Activated CD4-positive, alpha-beta T cell treated with anti-CD3 and anti-CD28 coated beads for 24 hours (primary cell): ENCODE results near the gene ECM2.

Experiments used
- DNase-seq, 2 donors: peaks; one replicate each; pipeline ENCODE4 v3.0.0-alpha.2; 2020; ENCODE audit warnings: low read depth in 2 of 2

ECM2 gene

GRCh38 chr9:92527832-92528521 lies 7.8 kb downstream of the ECM2 start:
- DNase-seq = no peak

GRCh38 chr9:92527291-92527828 lies 8.4 kb downstream of the ECM2 start:
- no peak for DNase-seq

DNA sequence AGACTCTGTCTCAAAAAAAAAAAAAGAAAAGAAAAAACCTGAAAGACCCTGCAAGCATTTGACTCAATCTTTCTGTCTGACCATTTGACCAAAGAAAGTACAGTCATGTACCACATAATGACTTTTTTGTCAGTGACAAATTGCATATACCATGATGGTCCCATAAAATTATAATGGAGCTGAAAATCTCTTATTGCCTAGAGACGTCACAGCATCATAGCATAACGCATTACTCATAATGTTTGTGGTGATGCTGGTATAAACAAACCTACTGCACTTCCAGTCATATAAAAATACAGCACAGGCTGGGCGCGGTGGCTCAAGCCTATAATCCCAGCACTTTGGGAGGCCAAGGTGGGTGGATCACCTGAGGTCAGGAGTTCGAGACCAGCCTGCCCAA lies 10.5 kb downstream of the ECM2 start:
- no peak for DNase-seq

DNA sequence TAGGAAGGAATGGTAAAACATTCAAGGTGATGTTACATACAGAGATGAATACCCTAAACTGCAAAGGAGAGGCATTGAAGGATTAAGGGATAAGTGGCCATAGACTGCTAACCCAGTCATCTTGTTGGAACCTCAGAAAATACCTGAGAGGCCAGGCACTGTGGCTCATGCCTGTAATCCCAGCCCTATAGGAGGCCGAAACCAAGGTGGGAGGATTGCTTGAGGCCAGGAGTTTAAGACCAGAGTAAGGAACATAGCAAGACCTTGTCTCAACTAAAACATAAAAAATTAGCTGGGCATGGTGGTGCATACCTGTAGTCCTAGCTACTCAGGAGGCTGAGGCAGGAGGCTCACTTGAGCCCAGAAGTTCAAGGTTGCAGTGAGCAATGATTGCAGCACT lies 10.9 kb downstream of the ECM2 start:
- no peak for DNase-seq

GRCh38 chr9:92522983-92523970 lies 12.5 kb downstream of the ECM2 start:
- no peak for DNase-seq

- DNase-seq = no peak
These were observed 15.0 kb downstream of the ECM2 start for GRCh38 chr9:92520837-92521236.

DNA sequence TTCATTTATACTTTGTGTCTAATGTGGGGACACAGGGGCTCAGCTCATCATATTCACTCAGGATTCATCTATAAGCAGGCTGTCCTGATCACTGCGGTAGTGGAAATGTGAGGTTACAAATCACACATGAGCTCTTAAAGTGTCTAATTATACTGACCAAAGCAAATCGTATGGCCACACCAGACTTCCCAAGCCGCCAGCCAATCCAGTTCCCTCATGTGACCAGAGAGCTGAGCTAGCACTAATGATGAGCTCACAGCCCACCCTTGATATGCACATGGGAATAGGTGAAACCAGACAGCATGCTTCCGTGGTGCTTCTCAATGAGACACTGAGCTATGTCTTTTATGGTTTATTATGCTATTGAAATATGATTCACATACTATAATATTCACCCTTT lies 17.6 kb downstream of the ECM2 start:
- no peak for DNase-seq

DNA sequence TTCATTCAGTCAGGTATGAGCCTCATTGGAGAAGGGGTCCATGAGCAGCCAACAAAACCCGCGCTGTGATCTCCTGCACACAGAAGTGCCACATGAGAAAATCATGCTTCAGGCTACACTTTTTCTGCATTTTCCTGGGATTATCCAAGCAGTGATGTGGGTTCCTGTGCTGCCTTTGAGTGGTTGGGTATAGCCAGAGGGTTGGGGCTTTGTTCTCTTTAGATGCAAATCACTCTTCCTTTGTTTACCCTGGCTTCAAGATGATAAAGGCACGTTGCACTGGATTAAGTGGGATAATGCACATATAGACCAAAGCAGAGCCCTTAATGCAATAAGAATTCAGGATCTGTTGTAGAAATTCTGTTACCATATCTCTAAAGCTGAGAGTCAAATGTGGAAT lies 18.7 kb downstream of the ECM2 start:
- DNase-seq = no peak

GRCh38 chr9:92516521-92516920 lies 19.3 kb downstream of the ECM2 start:
- DNase-seq = no peak

- no peak for DNase-seq
These were observed 21.2 kb downstream of the ECM2 start for GRCh38 chr9:92514635-92515034.

DNA sequence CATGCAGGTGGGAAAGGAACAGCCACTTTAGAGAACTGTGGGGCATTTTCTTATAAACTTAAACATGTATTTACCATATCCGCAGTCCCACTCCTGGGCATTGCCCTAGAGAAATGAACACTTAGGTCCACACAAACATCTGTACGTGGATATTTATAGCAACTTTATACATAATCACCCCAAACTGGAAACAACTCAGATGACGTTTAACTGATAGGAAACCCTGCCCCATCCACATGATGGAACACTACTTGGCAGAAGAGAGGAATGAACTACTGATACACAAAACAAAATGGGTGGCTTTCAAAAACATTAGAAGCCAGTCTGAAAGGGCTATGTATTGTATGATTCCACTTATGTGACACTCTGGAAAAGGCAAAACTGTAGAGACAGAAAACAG lies 22.4 kb downstream of the ECM2 start:
- DNase-seq = no peak

GRCh38 chr9:92512622-92513021 lies 23.2 kb downstream of the ECM2 start:
- DNase-seq = no peak

DNA sequence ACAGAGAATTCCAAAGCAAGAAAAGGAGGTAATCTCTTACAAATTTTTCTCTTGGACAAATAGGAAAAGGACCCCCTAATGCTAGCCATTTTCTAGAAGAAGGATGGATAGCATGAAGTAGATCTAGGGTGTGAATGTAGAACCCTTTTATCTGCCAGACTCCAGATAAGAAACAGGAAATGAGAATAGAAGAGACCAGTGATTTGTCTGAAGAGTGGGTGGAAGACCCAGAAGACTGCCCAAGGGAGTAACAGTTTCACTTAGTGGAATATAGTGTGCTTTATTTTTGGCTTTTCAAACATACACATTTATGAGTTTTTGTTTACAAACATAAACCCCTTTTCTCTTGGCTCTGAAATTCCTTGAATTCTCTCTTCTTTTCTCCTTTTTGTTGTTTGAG lies 25.0 kb downstream of the ECM2 start:
- DNase-seq = no peak

- DNase-seq = no peak
These were observed 26.7 kb downstream of the ECM2 start for GRCh38 chr9:92509050-92509449.

- DNase-seq = no peak
These were observed 27.6 kb downstream of the ECM2 start for GRCh38 chr9:92508018-92508820.

DNA sequence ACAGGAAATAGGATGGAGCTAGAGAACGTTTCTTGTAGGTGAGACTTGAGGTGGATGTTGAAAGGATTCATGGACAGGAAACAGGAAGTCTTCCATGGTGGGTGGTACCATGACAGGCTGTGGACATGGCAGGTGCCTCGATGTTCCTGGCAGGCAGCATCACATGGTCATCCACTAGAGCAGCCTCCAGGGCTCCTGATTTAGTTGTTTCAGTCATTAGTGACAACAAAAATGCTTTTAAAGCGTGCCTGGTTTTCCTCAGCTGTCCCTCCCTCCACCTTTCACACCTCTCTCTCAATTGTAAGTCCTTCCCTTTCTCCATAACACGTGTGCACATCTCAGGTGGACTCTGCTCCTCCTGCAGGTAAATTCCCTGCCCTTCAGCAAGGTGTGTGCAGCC lies 28.3 kb downstream of the ECM2 start:
- no peak for DNase-seq

- no peak for DNase-seq
These were observed 28.8 kb downstream of the ECM2 start for GRCh38 chr9:92507005-92507404.

DNA sequence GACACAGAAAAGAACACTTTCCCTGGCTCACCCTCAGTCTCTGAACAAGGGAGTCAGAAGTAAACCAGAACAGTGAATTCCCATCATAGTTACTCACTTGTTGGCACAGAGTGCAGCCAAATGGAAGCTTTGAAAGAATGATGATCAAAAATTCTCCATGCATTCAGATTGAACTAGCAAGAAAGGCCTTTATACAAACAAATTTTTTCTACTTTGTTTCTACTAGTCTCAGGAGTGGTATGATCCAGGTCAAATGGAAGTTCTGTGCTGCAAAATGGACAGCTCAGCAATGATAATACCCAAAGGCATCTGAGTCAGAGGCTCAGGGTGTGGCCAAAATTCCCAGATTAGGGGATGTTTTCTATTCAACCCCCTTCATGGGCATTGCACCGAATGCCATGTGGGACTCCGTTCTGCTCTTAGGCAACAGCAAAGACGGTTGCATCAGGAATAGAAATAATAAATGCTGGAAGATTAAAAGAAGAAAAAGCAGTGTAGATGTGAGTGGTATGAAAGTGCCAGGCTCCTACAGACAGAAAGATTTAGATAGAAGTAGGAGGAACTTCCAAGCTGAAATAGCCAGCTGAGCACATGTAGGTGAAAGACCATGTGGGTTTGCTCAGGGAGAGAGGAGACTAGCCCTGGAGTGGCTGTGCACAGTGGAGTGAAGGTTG lies 29.5 kb downstream of the ECM2 start:
- DNase-seq = no peak

GRCh38 chr9:92504881-92505280 lies 30.9 kb downstream of the ECM2 start:
- no peak for DNase-seq

- DNase-seq = no peak
These were observed 32.6 kb downstream of the ECM2 start for GRCh38 chr9:92503156-92503555.

GRCh38 chr9:92501671-92502393 lies 34.0 kb downstream of the ECM2 start:
- DNase-seq = no peak
